Testis (tissue), 2 donors: ENCODE measurements around the gene PAQR8.

Source experiments
- CTCF ChIP-seq, 3 experiments: fragments of 450-650 bp in 2 of 3; fragments of 200-600 bp in 1 of 3; sonication (generic) in 1 of 3; IDR thresholded peaks; one replicate each; pipeline ENCODE4 v1.5.1; 2016 to 2019; ENCODE audit warnings: antibody characterized with exemption in 3 of 3, mild to moderate bottlenecking in 2 of 3, moderate library complexity in 1 of 3
- POLR2A ChIP-seq: fragments of 450-650 bp; IDR thresholded peaks from one replicate; pipeline ENCODE4 v1.6.1; 2017; ENCODE audit warnings: antibody characterized with exemption, mild to moderate bottlenecking, moderate library complexity

DNA sequence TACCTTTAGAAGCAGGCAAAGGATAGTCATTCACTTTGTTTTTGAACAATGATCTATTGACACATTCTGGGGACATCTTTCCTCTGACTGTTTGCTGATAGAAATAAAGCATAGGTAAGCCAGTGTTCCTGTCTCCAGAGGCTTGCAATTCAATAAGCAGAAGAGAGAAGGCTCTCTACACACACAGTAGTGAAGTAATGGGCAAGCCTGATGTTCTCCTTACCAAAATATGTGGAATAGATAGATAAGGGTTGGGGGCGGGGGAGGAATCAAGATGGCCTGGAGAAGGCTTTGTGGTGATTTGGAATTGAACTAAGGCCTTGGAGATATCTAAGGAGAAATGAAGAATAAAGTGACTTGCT, 27.3 kb downstream of the PAQR8 start:
- TF ChIP-seq POLR2A (no peak), CTCF (IDR thresholded peaks at IDR 0.05) (no peak)
